SJCRH30 (cell line): Measurements from ENCODE around the gene DNAH8. TPM values are rescaled to one million over a fixed set of nuclear protein-coding genes. Genes with fewer than 3 reads are reported as not detected.

Experiments used
- DNase-seq, 2 experiments: peaks; one replicate each; pipeline ENCODE4 v3.0.0-alpha.2; 2015 to 2020
- H3K27ac ChIP-seq: fragments of 250-450 bp; sonication (Bioruptor Pico); 2 replicates; pipeline ENCODE4 v1.5.1; 2020; ENCODE audit warnings: mild to moderate bottlenecking, moderate library complexity
- H3K27me3 ChIP-seq: fragments of 250-450 bp; sonication (Bioruptor Pico); 2 replicates; pipeline ENCODE4 v1.5.1; 2020; ENCODE audit warnings: mild to moderate bottlenecking, moderate library complexity
- H3K36me3 ChIP-seq: fragments of 250-450 bp; sonication (Bioruptor Pico); 2 replicates; pipeline ENCODE4 v1.5.1; 2020; ENCODE audit warnings: mild to moderate bottlenecking, moderate library complexity
- H3K4me1 ChIP-seq: fragments of 250-450 bp; sonication (Bioruptor Pico); 2 replicates; pipeline ENCODE4 v1.5.1; 2020; ENCODE audit warnings: mild to moderate bottlenecking, moderate library complexity
- H3K4me3 ChIP-seq: fragments of 250-450 bp; sonication (Bioruptor Pico); 2 replicates; pipeline ENCODE4 v1.5.1; 2020; ENCODE audit warnings: mild to moderate bottlenecking, moderate library complexity
- H3K9me3 ChIP-seq: fragments of 250-450 bp; sonication (Bioruptor Pico); replicated peaks from 2 replicates; pipeline ENCODE4 v1.5.1; 2020; ENCODE audit warnings: mild to moderate bottlenecking, moderate library complexity
- total RNA-seq: library from RNA; depleted of rRNA; stranded (reverse); fragments of >200 nt; shearing (Covaris generic); gene quantifications from 2 replicates; pipeline ENCODE4 v1.2.3, GENCODE V29; 2014

The DNAH8 gene
- total RNA-seq, 1 experiment from 2014 or later: under 0.01 TPM

DNA sequence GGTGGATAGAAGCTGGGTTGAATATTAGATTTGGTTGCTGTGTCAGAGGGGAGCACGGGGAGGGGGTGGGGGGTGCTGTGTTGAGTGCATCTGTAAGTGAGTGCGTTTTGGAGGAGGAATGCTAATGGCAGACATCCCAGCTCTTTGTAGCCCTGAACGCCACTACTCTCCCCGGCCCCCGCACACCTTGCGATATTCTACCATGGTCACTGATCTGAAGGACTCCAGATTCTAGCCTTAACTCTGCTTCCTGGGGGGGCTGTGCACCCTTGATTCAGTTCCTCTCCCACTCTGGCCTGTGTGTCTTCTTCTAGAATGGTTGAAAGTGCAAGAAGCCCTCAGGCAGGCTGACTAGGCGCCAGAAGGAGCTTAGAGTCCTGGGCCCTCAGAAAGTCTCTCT, 340.6 kb downstream of the DNAH8 start:
- H3K36me3 ChIP-seq: no peaks in the 10 kb centered on the region
- no peaks in the 10 kb centered on the region for H3K4me1 ChIP-seq
- H3K27me3 ChIP-seq: 0 out of 2 replicates have a peak, but pooled peaks cover 5% of the 10 kb centered on the region
- DNase-seq: no peak
- no peak overlapping the region for H3K27ac ChIP-seq
- no peaks in the 10 kb centered on the region for H3K9me3 ChIP-seq
- no peak overlapping the region for H3K4me3 ChIP-seq

DNA sequence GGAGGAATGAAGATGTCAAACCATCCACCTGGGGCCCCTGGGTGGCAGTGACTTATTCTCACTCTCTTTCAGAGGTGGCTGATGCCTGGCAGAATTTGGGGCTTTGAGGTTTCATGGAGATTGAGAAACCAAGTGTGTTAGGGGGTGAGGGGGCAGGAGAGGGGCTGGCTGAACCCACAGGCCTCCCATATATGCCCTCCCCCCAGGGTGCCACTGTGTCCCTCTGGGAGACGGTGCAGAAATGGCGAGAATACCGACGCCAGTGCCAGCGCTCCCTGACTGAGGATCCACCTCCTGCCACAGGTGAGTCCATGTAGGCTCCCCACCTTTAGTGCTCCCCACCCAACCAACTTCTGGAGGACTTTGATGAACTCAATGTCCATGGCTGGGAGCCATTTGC, 341.1 kb downstream of the DNAH8 start:
- no peak overlapping the region for H3K27ac ChIP-seq

DNA sequence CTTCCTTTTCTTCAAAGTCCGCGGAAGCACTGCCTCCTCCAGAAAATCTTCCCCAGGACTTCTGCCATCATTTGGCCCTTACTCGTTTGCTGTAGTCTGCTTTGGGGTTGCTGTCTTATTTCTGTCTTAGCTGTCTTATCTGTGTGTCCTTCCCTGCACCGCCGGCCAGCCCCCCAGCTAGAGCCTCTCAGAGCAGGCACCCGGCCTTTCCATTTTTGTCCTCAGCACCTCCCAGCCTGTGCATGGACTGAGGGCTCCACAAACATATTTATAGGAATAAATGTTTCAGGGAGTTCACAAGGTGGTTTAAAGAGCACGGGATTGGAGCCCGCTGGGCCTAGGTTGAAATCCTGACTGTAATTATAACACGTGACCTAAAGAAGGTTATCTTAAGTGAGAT, 341.6 kb downstream of the DNAH8 start:
- Histone ChIP-seq H3K9me3 (no peaks in the 10 kb centered on the region), H3K36me3 (no peaks in the 10 kb centered on the region), H3K27me3 (peaks cover 10% of the 10 kb centered on the region; the same call in 1 of the 2 replicates), H3K4me3 (no peak overlapping the region), H3K27ac (no peak overlapping the region), H3K4me1 (no peaks in the 10 kb centered on the region)
- DNase-seq: no peak

More for the DNA sequence above, 341.1 kb downstream of the DNAH8 start:
- no peaks in the 10 kb centered on the region for H3K9me3 ChIP-seq
- peaks cover 8% of the 10 kb centered on the region; the same call in 1 of the 2 replicates for H3K27me3 ChIP-seq
- H3K4me1 ChIP-seq: no peaks in the 10 kb centered on the region
- no peak overlapping the region for H3K4me3 ChIP-seq
- DNase-seq: no peak
- H3K36me3 ChIP-seq: no peaks in the 10 kb centered on the region

DNA sequence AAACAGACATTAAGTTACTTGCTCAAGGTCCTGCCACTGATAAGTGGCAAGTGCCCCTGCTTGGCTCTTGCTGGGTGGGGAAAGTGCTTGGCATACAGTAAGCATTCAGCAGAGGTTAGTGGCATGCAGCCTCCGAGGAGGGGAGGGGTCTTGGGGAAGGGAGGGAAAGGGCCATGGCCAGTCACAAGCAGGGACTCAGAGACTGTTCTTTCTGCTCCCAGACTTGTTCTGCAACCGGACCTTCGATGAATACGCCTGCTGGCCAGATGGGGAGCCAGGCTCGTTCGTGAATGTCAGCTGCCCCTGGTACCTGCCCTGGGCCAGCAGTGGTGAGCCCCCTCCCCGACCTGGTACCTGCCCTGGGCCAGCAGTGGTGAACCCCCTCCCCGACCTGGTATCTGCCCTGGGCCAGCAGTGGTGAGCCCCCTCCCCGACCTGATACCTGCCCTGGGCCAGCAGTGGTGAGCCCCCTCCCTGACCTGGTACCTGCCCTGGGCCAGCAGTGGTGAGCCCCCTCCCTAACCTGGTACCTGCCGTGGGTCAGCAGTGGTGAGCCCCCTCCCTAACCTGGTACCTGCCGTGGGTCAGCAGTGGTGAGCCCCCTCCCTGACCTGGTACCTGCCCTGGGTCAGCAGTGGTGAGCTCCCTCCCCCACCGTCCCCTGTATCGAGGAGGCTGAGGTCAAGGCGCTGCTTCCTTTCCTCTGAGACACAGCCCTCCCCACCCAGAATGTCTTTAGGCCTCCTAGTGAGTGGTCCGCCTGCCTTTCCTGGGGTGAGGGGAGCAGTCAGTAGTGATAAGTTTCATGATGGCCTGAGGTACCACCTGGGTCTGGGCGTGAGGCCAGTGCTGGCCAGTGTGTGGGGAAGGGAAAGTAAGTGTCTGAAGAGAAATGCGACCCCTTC, 342.4 kb downstream of the DNAH8 start:
- Histone ChIP-seq H3K27ac (no peak overlapping the region), H3K4me1 (no peaks in the 10 kb centered on the region), H3K9me3 (no peaks in the 10 kb centered on the region), H3K27me3 (peaks cover 10% of the 10 kb centered on the region), H3K36me3 (no peaks in the 10 kb centered on the region), H3K4me3 (no peak overlapping the region)
- no peak for DNase-seq

DNA sequence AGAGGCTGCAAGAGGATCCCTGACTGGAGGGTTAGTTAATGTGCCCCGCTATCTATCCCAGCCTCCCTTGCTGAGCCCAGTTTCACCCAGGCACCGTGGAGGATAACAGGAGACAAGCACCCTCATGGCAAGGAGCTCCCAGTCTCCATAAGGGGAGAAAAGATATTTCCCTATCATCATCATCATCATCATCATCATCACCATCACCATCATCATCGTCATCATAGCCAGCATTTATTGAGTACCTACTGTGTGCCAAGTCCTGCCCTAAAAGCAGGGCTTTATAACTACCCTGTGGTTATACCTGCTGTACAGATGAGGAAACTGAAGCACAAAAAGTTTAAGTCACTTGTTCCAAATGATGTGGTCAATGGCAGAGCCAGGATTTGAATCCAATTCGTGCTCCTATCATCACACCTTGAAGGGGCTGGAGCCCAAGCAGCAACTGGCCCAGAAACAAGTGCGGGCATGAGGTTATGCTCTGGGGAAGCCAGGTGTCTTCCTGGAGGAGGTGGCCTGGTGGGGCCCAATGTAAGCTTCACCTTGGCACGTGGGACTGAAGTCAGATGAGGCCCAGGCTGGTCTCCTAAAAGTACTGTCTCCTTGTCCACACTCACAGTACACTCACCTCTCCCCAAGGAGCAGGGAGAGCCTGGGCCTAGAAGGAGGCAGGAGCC, 343.5 kb downstream of the DNAH8 start:
- H3K36me3 ChIP-seq: no peaks in the 10 kb centered on the region
- H3K4me3 ChIP-seq: no peak overlapping the region
- DNase-seq: no peak
- H3K27ac ChIP-seq: no peak overlapping the region
- peaks cover 10% of the 10 kb centered on the region for H3K27me3 ChIP-seq
- H3K9me3 ChIP-seq: no peaks in the 10 kb centered on the region
- no peaks in the 10 kb centered on the region for H3K4me1 ChIP-seq

DNA sequence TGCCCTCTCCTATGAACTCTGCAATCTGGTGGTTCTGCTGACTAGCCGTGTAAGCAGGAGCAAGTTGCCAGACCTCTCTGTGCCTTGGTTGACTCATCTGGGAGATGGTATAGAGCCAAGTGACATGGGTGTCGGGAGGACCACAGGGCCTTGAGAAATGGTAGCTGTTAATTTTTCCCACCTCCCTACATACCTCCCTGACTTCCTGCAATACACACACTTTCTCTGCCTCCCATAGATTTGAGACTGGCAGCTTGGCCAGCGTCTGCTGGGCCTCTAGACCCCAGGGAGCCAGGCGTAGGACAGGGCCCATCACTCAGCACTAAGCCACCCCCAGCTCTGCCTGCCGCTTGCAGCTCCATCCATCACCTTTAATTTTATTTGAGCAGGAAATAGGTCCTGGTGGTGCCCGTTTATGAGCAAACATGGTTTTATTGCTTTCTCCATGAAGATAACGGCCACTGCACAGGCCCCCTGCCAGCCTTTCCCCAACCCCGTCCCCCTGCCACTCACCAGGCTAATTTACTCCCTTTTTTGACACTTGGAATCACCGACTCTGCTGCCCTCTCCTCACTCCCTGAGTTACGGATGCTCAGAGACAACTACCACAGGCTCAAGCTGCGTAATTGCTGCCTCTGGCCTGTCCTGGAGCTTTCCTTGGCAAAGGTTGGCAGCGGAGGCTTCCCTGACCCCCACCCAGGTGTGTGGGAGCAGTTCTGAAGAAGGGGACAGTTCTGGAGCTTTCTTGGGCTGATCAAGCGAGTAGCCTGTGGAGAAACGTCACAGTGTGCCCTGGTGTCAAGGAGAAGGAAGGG, 344.6 kb downstream of the DNAH8 start:
- Histone ChIP-seq H3K27ac (no peak overlapping the region), H3K4me1 (no peaks in the 10 kb centered on the region), H3K9me3 (no peaks in the 10 kb centered on the region), H3K36me3 (no peaks in the 10 kb centered on the region), H3K27me3 (peaks cover 10% of the 10 kb centered on the region), H3K4me3 (no peak overlapping the region)
- no peak for DNase-seq

DNA sequence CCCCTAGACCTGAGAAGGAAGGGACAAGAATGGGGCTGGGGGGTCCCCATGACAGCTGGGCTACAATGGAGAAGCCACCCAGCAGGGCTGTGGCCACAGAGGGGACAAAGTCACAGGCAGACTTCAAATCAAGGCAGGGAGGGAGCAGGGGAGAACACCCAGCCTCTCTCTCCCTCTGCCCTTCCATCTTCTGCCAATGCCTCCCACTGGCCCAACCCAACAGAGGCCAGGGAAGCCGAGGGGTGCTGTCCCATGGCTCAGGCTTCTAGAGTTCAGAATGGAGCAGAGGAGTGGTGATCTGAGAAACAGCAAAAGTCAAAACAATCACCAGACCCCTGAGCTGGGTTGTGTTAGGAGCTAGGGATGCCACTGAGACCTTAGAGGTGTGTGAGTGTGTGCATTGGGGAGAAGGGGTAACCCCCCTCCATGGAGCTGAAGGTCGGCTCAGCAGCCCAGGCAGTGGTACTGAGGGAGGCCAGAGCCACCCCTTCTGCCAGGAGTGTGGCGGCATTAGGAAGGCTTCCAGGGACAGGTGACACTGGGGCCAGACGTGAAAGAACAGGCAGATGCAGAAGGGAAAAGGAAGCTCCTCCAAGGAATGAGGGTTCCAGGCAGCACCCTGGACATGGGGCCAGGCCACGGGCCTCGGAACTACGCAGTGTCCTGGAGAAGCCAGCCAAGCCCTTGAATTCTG, 345.5 kb downstream of the DNAH8 start:
- peaks cover 15% of the 10 kb centered on the region for H3K27me3 ChIP-seq
- DNase-seq: no peak
- H3K36me3 ChIP-seq: no peaks in the 10 kb centered on the region
- no peaks in the 10 kb centered on the region for H3K9me3 ChIP-seq
- no peak overlapping the region for H3K27ac ChIP-seq
- no peaks in the 10 kb centered on the region for H3K4me1 ChIP-seq
- H3K4me3 ChIP-seq: no peak overlapping the region

DNA sequence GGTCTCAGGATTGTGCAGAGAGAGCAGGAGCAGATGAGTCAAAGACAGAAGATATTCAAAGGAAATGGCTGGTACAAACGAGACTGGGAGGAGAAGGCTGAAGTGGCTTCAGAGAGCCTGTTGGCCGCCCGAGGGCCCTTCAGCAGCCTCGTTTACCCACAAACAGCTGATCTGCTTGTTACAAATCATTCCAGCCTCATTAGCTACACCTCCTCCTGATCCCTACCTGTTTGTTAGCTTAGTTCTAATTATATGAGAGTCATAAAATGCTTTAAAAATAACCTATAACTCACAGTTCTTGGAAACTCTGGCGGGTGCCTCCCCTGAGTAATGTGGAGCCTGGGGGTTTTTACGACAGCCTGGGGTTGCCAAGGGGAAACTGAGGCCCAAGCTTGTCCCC, 346.1 kb downstream of the DNAH8 start:
- Histone ChIP-seq H3K9me3 (no peaks in the 10 kb centered on the region), H3K27me3 (peaks cover 16% of the 10 kb centered on the region), H3K36me3 (no peaks in the 10 kb centered on the region), H3K27ac (no peak overlapping the region), H3K4me1 (no peaks in the 10 kb centered on the region), H3K4me3 (no peak overlapping the region)
- DNase-seq: no peak

DNA sequence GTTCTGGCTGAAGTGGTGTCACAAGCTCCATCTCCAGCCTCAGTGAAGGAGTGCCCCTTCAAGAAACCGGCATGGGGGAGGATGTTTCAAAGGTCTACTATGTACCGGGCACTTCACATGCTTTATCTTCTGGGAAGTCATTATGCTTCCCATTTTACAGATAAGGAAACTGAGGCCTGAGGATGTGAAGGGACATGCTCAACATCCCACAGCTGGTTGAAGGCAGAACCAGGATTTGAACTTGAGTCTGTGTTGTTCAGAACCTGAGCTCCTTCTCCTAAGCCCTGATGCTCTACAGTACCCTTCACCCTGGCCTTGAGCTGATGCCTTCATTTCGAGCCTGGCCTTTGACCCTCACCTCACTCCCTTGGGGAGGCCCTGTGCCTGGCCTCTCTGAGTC, 346.5 kb downstream of the DNAH8 start:
- Histone ChIP-seq H3K27ac (no peak overlapping the region), H3K36me3 (no peaks in the 10 kb centered on the region), H3K9me3 (no peaks in the 10 kb centered on the region), H3K27me3 (peaks cover 19% of the 10 kb centered on the region), H3K4me3 (no peak overlapping the region), H3K4me1 (no peaks in the 10 kb centered on the region)
- no peak for DNase-seq

DNA sequence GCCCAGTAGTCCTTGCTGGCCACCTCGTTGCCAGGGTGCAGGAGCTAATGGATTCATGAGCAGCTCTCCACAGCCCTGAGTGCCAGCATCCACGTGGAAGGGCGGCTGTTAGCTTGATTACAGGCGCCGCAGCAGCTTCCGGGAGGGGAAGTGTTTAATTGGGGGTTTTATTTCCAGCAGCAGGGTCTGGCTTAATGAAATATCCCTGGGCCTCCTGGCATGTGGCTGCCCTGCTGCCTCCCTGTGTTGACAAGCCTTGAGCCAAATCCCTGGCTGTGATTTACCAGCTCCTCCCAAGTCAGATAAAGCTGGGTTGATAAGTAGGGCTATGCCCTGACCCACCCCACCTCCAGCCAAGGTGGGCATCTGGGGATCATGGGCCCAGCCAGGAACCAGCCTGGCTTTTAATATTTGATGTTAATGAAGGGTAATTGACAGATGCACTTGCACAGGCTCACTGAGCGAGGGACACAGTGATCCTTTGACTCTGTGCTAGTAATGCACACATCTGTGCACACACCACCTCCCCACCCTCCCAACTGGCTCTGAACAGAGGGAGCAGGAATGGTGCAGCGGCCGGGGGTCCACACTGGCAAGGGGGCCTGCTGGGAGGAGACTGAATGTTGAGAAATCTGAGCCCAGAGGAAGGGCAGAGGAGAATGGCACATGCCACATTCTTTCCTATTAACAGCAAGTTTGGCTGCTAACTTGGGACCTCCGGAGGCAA, 347.1 kb downstream of the DNAH8 start:
- no peak overlapping the region for H3K4me3 ChIP-seq
- DNase-seq: no peak
- H3K36me3 ChIP-seq: no peaks in the 10 kb centered on the region
- H3K4me1 ChIP-seq: no peaks in the 10 kb centered on the region
- no peak overlapping the region for H3K27ac ChIP-seq
- peaks cover 20% of the 10 kb centered on the region for H3K27me3 ChIP-seq
- H3K9me3 ChIP-seq: no peaks in the 10 kb centered on the region

DNA sequence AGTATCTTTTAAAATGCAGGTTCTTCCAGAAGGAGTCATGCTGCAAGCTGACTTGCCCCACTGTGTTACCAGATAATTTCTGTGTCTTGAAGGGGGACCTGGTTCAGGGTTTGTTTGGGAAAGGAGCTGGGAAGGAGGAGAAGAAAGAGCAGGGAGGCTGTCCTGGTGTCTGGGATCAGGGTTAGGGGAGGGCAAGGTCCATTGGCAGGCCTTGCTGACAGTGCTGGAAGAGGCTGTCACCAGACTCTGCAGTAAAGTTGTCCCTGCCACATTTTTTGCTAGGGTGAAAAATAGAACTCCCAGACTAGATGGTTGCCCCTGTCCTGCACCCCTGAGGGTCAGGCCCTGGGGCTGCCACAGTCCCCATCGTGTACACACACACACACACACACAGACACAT, 348.4 kb downstream of the DNAH8 start:
- no peak overlapping the region for H3K4me3 ChIP-seq
- H3K36me3 ChIP-seq: no peaks in the 10 kb centered on the region
- H3K9me3 ChIP-seq: no peaks in the 10 kb centered on the region
- peaks cover 20% of the 10 kb centered on the region for H3K27me3 ChIP-seq
- no peak overlapping the region for H3K27ac ChIP-seq
- no peak for DNase-seq
- H3K4me1 ChIP-seq: no peaks in the 10 kb centered on the region

DNA sequence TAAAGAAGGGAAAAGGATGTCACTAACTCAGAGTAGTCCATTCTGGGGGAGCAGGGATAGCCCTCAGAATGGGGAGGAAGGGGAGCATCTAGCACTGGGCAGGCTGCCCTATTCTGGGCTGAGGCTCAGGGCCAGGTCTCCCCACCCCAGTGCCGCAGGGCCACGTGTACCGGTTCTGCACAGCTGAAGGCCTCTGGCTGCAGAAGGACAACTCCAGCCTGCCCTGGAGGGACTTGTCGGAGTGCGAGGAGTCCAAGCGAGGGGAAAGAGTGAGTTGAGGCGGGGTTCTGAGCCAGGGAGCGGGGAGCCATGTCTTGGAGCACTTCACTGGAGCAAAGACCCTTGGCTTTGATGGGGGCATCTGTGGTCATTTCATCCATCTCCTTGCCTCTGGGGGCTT, 350.4 kb downstream of the DNAH8 start:
- no peak overlapping the region for H3K4me3 ChIP-seq
- peaks cover 15% of the 10 kb centered on the region for H3K27me3 ChIP-seq
- no peaks in the 10 kb centered on the region for H3K4me1 ChIP-seq
- H3K27ac ChIP-seq: no peak overlapping the region
- DNase-seq: no peak
- H3K9me3 ChIP-seq: no peaks in the 10 kb centered on the region
- no peaks in the 10 kb centered on the region for H3K36me3 ChIP-seq

DNA sequence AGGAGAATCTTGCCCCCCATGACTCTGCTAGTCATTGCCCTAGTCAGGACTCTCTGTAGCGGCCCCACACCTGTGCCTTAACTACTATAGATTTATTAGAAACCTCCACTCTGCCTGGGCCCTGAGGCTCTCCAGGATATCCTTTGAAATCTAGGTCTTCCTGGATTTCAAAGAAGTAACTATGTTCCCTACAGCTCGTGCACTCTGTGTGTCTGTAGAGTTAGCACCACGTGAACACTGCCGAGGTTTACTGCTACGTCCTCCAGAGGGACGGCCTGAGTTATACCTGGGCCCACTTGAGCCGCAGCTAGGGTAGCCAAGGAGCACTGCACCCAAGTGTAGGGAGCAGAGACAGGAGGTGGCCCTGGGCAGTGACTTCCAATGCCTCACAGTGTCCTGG, 353.3 kb downstream of the DNAH8 start:
- no peak overlapping the region for H3K27ac ChIP-seq

DNA sequence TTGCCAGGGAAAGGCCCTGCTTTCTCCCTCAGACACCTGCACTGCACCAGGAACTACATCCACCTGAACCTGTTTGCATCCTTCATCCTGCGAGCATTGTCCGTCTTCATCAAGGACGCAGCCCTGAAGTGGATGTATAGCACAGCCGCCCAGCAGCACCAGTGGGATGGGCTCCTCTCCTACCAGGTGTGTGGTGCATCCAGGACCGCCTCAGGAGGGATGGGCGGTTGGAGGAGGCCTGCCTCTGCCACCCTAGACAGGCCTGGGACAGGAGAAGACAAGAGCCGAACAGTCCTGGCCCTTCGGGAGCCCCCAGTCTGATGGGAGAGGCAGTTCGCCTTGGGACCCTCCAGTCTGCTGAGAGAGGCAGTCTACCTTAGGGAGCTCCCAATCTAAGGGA, 357.7 kb downstream of the DNAH8 start:
- Histone ChIP-seq H3K4me1 (no peaks in the 10 kb centered on the region), H3K4me3 (no peak overlapping the region), H3K27ac (no peak overlapping the region), H3K9me3 (no peaks in the 10 kb centered on the region), H3K27me3 (peaks cover 19% of the 10 kb centered on the region; the same call in 1 of the 2 replicates), H3K36me3 (no peaks in the 10 kb centered on the region)
- no peak for DNase-seq

More for the DNA sequence above, 353.3 kb downstream of the DNAH8 start:
- H3K4me3 ChIP-seq: no peak overlapping the region
- no peaks in the 10 kb centered on the region for H3K36me3 ChIP-seq
- H3K9me3 ChIP-seq: no peaks in the 10 kb centered on the region
- no peaks in the 10 kb centered on the region for H3K4me1 ChIP-seq
- H3K27me3 ChIP-seq: peaks cover 19% of the 10 kb centered on the region; the same call in 1 of the 2 replicates
- DNase-seq: no peak
